MG63 (cell line): ENCODE data around the gene EHBP1L1. TPM values are rescaled to one million over a fixed set of nuclear protein-coding genes. Genes with fewer than 3 reads are reported as not detected.
"Not testable (repeated sequence)": the region's sequence is repeated elsewhere in the genome, so short reads cannot be mapped to it uniquely, and the experiment has no call there.

Experiments used
- DNase-seq: peaks from one replicate; pipeline ENCODE4 v3.0.0-alpha.2; 2020
- H3K27me3 ChIP-seq: fragments of 250-450 bp; sonication (Bioruptor Pico); 2 replicates; pipeline ENCODE4 v1.5.1; 2020; ENCODE audit warnings: mild to moderate bottlenecking, moderate library complexity
- H3K36me3 ChIP-seq: fragments of 250-450 bp; sonication (Bioruptor Pico); 2 replicates; pipeline ENCODE4 v1.5.1; 2020; ENCODE audit warnings: mild to moderate bottlenecking, moderate library complexity
- H3K4me3 ChIP-seq: fragments of 250-450 bp; sonication (Bioruptor Pico); 2 replicates; pipeline ENCODE4 v1.5.1; 2020; ENCODE audit warnings: mild to moderate bottlenecking, moderate library complexity
- H3K9me3 ChIP-seq: fragments of 250-450 bp; sonication (Bioruptor Pico); 2 replicates; pipeline ENCODE4 v1.5.1; 2020; ENCODE audit warnings: mild to moderate bottlenecking, moderate library complexity
- total RNA-seq: library from RNA; depleted of rRNA; stranded (reverse); fragments of >200 nt; shearing (Covaris generic); gene quantifications from 2 replicates; pipeline ENCODE4 v1.2.3, GENCODE V29; 2014; ENCODE audit warnings: low replicate concordance

The EHBP1L1 gene
- total RNA-seq, 1 experiment from 2014 or later = 65.1 TPM

DNA sequence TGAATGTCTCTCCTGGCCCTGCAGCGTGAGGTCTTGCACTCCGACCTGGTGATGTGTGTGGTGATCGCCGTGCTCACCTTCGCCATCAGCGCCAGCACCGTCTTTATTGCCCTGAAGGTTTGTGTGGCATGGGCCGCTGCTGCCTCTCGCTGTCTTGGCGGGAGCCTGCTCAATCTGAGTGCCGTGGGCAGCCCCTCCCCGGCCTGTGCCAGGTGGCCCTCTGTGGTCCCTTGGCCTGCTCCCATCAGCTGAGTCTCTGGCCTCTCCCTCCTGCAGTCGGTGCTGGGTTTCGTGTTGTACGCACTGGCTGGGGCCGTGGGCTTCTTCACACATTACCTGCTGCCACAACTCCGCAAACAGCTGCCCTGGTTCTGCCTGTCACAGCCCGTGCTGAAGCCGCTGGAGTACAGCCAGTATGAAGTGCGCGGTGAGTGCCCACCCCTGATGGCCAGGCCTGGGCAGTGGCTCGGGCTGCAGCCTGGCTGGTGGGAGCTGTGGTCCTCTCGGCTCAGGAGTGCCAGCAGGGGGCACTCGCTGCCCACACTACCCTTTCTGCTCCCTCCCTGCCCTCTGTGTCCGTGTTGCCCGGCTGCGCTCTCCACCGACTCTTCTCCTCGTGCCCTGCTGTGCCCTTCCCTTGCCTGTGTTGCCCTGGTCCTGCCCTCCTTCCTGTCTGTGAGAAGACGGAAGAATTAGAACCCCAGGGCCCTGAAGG is 49.9 kb downstream of the EHBP1L1 start:
- Histone ChIP-seq H3K9me3 (no peaks in the 10 kb centered on the region), H3K36me3 (peaks cover 62% of the 10 kb centered on the region), H3K27me3 (no peaks in the 10 kb centered on the region), H3K4me3 (no peak overlapping the region)
- DNase-seq = no peak

- no peak for DNase-seq
- Histone ChIP-seq H3K9me3 (no peaks in the 10 kb centered on the region), H3K27me3 (no peaks in the 10 kb centered on the region), H3K4me3 (no peak overlapping the region), H3K36me3 (peaks cover 57% of the 10 kb centered on the region)
Observed at GRCh38 chr11:65627202-65627601, 51.3 kb downstream of the EHBP1L1 start.

DNA sequence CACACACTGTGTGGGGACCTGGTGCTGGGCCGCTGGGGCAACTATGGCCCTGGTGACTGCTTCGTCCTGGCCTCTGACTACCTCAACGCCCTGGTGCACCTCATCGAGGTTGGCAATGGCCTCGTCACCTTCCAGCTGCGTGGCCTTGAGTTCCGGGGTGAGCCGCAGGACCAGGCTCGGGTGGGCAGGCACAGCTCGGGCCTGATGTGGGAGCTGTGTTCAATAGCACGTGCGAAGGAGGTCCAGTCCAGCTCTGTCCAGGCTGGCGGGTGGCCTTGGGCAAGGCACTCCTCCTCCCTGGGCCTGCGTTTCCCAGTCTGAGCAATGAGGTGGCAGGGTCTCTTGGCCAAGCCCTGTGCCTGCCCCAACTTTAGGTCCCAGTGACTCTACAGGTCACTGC is 53.7 kb downstream of the EHBP1L1 start:
- peaks cover 45% of the 10 kb centered on the region for H3K36me3 ChIP-seq
- no peaks in the 10 kb centered on the region for H3K27me3 ChIP-seq
- no peak for DNase-seq
- H3K4me3 ChIP-seq = no peak overlapping the region
- no peaks in the 10 kb centered on the region for H3K9me3 ChIP-seq

- no peak for DNase-seq
- H3K9me3 ChIP-seq = no peaks in the 10 kb centered on the region
- no peak overlapping the region for H3K4me3 ChIP-seq
- H3K27me3 ChIP-seq = no peaks in the 10 kb centered on the region
- H3K36me3 ChIP-seq = peaks cover 49% of the 10 kb centered on the region
Observed at GRCh38 chr11:65630215-65630614, 54.4 kb downstream of the EHBP1L1 start.

GRCh38 chr11:65633390-65634108 is 57.7 kb downstream of the EHBP1L1 start:
- Histone ChIP-seq H3K9me3 (no peaks in the 10 kb centered on the region), H3K4me3 (no peak overlapping the region), H3K36me3 (peaks cover 49% of the 10 kb centered on the region), H3K27me3 (no peaks in the 10 kb centered on the region)
- DNase-seq = no peak

DNA sequence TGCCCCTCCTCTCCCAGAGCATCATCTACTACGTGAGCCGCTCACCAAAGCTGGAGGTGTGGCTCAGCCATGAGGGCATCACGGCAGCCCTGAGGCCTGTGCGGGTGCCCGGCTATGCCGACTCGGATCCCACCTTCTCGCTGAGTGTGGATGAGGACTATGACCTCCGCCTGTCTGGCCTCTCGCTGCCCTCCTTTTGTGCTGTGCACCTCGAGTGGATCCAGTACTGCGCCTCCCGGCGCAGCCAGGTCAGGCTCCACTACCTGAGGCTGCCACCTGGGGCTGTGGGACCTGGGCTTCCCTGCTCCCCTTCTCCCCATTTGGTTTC is 58.2 kb downstream of the EHBP1L1 start:
- Histone ChIP-seq H3K9me3 (no peaks in the 10 kb centered on the region), H3K27me3 (no peaks in the 10 kb centered on the region), H3K4me3 (no peak overlapping the region), H3K36me3 (peaks cover 49% of the 10 kb centered on the region)
- no peak for DNase-seq

DNA sequence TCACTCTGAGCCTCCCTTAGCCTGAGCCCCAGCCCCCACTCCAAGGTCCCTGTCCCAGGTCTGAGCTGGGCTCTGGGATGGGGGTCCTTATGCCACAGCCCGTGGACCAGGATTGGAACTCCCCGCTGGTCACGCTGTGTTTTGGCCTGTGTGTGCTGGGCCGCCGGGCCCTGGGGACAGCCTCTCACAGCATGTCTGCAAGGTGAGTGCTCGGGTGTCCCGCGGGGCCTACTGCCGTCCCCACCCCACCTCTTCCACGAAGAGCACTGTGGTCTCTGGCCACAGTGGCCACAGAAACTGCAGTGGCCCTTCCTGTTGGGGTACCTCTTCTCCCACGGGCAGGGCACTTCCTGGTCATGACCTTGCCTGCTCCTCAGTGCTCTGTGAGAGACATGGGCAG is 58.6 kb downstream of the EHBP1L1 start:
- H3K4me3 ChIP-seq = no peak overlapping the region
- no peak for DNase-seq
- H3K27me3 ChIP-seq = no peaks in the 10 kb centered on the region
- H3K9me3 ChIP-seq = no peaks in the 10 kb centered on the region
- peaks cover 45% of the 10 kb centered on the region for H3K36me3 ChIP-seq

- DNase-seq = no peak
- no peaks in the 10 kb centered on the region for H3K9me3 ChIP-seq
- no peak overlapping the region for H3K4me3 ChIP-seq
- H3K27me3 ChIP-seq = no peaks in the 10 kb centered on the region
- H3K36me3 ChIP-seq = peaks cover 39% of the 10 kb centered on the region
Observed at GRCh38 chr11:65634905-65635731, 59.3 kb downstream of the EHBP1L1 start.

GRCh38 chr11:65636108-65637031 is 60.5 kb downstream of the EHBP1L1 start:
- Histone ChIP-seq H3K36me3 (peaks cover 35% of the 10 kb centered on the region), H3K9me3 (no peaks in the 10 kb centered on the region), H3K27me3 (no peaks in the 10 kb centered on the region), H3K4me3 (no peak overlapping the region)
- no peak for DNase-seq

- Histone ChIP-seq H3K9me3 (no peaks in the 10 kb centered on the region), H3K36me3 (peaks cover 33% of the 10 kb centered on the region), H3K27me3 (no peaks in the 10 kb centered on the region), H3K4me3 (peak overlapping the region; percentile 58)
- DNase-seq = no peak
Observed at GRCh38 chr11:65637032-65637557, 61.2 kb downstream of the EHBP1L1 start.

DNA sequence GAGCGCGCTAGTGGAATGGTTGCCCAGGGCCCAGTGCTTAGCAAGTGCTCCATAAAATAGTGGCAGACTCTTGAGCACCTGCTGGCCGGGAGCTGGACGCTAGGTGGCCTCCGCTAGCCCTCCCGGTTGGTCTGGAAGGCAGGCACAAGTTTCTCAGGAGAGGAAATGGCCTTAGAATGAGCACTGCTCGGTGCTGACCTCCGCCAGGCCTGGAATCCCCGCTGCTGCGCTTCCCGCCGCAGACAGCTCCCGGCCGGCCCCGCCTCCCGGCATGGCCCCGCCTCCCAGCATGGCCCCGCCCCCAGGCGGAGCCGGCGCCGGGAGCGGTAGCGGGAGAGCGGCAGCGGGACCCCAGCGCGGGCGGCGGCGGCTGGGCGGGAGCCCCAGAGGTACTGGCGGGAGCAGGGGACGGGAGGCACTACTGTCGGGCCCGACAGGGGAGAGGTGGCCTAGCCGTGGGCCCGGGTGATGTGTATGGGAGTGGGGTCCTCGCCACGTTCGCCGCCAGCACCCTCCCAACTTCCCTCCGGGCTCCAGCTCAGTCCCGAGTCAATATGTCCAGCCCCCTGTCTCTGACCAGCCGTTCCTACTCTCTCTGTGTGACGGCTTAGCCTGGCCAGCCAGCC is 62.1 kb downstream of the EHBP1L1 start, which contains the start of gene SIPA1:
Gene SIPA1 (plus strand): TSS at position 308 of the 626 bp plus-strand sequence. CDS start 2,821 bp downstream, outside the sequence.
- H3K4me3 ChIP-seq = peak within 1 kb of the TSS; percentile 58
- peak; percentile 93 for DNase-seq
- no peaks in the 10 kb centered on the region for H3K9me3 ChIP-seq
- H3K27me3 ChIP-seq = no peaks in the 10 kb centered on the region
- peaks cover 40% of the 10 kb centered on the region for H3K36me3 ChIP-seq

DNA sequence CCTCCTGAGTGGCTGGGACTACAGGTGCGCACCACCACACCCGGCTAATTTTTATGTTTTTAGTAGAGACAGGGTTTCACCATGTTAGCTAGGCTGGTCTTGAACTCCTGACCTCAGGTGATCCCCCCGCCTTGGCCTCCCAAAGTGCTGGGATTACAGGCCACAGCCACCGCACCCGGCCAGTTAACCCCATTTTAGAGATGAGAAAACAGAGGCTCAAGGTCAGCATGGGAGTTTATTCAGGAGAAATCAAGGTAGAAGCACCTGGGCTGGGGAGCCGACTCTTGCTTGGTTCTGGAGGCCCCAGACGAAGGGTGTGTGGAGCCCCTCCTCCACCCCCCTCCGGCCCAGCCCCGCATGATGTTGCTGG is 63.4 kb downstream of the EHBP1L1 start:
- H3K36me3 ChIP-seq = peaks cover 47% of the 10 kb centered on the region
- not testable (repeated sequence) for DNase-seq, H3K4me3 ChIP-seq, H3K9me3 ChIP-seq, H3K27me3 ChIP-seq

DNA sequence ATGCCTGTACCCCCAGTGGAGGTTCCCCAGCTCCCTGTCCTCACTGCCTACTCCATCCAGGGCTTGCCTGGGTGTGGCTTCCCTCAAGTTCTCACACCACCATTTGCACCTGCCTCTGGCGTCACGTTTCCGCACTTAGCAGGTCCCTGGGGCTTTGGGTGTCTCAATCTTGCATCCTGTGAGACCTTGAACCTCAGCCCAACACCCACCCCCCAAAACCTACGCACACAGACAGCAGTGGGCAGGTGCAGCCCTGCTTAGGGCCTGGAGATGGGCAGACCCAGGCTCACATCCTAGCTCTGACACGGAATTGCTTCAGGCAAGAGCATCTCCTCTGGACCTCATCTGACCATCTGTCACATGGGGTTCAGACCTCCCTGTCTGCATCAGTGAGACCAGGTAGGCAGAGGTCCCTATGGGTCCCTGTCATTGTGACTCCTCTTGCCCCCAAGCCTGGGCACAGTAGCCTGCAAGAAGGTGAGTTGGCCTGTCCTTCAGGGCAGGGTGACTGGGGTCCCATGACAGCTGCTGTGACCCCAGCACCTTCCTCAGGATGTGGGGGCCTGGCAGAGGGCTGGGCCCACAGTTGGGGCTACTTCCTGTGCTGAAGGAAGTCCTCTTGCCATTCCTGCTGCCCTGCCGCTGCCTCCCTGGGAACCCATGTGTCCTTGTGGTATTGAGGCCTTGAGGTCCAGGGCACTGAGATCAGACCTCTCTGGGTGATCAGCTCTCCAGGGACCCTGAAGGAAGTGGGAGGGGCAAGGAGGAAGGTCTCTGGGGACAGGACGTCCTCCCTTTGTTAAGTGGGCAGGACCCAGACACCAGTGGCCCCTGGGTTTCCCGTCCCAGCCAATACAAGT is 64.0 kb downstream of the EHBP1L1 start:
- no peak for DNase-seq
- Histone ChIP-seq H3K9me3 (no peaks in the 10 kb centered on the region), H3K36me3 (peaks cover 45% of the 10 kb centered on the region), H3K4me3 (no peak overlapping the region), H3K27me3 (no peaks in the 10 kb centered on the region)

DNA sequence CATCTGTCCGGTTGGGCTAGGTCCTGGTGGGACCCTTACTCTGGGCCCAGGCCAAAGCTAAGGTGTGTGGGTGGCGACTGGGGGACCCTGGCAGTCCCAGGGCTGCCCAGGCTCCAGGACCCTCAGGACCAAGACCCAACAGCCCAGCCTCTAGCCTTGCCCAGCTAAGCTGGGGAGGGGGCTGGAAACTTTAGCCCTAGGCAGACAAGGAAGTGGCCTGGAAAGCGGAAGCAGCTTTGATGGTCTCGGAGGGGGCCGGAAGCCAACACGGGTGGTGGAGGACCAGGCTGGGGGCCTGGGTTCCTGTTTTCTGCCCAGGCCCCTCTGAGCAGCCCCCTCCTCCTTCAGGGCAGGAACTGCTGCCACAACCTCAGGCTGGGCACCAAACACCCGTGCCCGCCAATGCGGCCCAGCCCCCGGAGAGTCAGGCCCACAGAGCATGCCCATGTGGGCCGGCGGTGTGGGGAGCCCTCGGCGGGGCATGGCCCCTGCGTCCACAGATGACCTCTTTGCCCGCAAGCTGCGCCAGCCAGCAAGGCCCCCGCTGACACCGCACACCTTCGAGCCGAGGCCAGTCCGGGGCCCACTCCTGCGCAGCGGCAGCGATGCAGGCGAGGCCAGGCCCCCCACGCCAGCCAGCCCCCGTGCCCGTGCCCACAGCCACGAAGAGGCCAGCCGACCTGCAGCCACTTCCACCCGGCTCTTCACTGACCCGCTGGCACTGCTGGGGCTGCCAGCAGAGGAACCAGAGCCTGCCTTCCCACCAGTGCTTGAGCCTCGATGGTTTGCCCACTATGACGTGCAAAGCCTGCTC is 64.8 kb downstream of the EHBP1L1 start:
- DNase-seq = no peak
- Histone ChIP-seq H3K4me3 (no peak overlapping the region), H3K36me3 (peaks cover 38% of the 10 kb centered on the region), H3K27me3 (no peaks in the 10 kb centered on the region), H3K9me3 (no peaks in the 10 kb centered on the region)
